HG03097 (cell line): ENCODE measurements around the gene USP24.

ENCODE experiments used
- ATAC-seq: cut with Tn5 transposase; IDR thresholded peaks from one replicate; pipeline ENCODE4 v1.9.1; 2021; ENCODE audit not compliant: unreplicated experiment, low FRiP score

Gene USP24

DNA sequence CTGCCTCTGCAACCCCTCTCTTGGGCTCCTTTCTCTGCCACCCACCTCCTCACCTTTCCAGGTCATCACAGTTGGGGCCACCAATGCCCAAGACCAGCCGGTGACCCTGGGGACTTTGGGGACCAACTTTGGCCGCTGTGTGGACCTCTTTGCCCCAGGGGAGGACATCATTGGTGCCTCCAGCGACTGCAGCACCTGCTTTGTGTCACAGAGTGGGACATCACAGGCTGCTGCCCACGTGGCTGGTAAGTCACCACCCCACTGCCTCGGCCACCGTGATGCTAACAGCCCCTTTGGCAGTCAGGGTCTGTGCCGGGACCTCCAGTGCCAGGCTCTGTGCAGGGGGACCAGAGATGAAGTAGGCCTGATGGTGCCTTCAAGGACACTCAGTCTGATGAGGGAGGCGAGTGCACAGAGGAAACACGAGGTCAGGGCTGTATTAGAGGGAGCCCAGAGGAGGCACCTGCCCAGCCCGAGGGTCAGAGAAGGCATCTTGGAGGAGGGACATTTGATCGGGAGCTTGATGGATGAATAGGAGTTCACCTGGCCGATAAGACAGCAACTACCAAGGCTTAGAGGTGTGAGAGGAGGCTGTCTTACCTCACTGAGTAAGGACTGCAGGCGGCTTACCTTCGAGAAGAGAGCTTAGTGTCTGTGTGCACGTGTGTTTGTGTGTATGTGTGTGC is 157.8 kb downstream of the USP24 start:
- ATAC-seq = no peak

DNA sequence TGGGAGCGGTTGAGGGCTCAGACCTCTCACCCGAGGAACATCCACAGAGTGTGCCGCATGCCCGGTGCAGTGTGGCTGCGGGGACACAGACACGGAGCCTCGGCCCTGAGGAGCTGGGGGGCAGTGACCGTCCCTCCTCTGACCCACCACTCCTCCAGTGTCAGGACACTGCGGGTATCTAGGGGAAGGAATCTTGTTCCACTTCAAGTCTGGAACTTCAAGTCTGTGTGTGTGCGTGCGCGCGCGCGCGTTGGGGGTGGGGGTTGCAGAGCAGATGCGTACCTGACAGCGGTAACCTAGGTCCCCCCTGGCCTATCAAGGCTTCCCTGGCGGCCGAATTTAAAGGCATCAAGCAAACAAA is 158.6 kb downstream of the USP24 start:
- no peak for ATAC-seq

DNA sequence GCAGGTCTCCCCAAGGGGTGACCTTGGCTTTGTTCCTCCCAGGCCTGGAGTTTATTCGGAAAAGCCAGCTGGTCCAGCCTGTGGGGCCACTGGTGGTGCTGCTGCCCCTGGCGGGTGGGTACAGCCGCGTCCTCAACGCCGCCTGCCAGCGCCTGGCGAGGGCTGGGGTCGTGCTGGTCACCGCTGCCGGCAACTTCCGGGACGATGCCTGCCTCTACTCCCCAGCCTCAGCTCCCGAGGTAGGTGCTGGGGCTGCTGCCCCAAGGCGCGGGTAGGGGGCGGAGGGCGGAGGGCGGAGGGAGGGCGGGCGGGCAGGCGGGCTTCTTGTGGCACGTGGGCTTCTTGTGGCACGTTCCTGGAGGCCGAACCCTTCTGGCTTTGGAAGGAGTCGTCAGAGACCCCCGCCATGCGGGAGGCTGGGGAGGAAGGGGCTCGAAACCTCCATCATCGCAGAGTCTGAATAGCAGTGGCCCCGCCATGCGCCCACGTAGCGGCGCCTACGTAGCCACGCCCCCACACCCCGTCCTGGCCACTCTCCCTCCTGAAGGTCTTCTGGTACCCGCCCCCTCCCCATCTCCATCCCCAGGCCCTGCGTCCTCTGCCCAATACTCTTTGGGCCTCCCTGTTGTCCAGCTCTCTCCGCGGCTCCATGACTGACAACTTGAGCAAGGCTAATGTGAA is 159.1 kb downstream of the USP24 start:
- ATAC-seq = no peak

DNA sequence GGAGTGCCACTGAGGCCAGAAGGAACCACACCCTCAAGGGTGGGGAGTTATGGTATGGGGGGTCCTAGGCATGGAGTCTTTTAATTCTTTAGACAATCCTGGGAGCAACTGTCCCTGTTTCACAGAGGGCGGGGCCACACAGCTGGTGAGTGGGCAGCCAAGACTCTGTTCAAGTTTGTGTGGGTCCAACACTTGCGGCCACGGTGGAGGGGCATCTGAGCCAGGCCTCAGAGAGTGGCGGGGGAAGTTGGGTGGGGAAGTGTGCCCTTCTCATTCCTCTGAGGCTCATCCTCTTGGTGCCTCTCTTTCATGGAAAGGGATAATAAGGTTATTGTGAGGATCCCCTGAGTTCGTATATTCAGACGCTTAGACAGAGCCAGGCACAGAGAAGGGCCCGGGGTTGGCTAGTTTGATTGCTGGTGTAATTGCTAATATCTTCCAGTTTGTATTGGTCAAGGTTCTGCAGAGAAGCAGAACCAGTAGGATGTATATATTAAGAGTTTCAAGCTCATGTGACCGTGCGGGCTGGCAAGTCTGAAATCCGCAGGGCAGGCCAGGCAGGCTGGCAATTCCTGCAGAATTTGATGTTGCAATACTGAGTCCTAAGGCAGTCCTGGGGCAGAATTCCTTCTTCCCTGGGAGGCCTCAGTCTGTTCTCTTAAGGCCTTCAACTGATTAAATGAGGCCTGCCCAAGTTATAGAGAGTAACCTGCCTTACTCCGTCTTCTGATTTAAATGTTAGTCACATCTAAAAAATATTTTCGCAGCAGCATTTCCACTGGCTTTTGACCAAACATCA is 159.9 kb downstream of the USP24 start:
- no peak for ATAC-seq

DNA sequence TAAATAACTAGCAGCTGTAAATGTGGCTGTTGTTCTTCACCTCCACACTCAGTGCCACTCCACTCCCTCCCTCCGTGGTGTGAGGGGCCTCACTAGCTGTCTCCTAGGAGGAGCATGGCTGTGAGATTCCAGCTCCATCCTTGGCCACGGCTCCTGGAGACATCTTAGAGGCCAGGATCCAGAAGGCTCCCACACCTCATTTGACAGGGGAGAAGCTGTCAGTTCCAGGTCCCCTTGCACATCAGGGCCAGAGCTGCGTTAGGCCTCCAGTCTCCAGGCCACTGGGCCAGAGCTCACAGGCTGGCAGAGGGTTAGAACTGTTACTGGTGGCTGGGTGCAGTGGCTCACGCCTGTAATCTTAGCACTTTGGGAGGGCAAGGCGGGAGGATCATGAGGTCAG is 160.8 kb downstream of the USP24 start:
- ATAC-seq = no peak

DNA sequence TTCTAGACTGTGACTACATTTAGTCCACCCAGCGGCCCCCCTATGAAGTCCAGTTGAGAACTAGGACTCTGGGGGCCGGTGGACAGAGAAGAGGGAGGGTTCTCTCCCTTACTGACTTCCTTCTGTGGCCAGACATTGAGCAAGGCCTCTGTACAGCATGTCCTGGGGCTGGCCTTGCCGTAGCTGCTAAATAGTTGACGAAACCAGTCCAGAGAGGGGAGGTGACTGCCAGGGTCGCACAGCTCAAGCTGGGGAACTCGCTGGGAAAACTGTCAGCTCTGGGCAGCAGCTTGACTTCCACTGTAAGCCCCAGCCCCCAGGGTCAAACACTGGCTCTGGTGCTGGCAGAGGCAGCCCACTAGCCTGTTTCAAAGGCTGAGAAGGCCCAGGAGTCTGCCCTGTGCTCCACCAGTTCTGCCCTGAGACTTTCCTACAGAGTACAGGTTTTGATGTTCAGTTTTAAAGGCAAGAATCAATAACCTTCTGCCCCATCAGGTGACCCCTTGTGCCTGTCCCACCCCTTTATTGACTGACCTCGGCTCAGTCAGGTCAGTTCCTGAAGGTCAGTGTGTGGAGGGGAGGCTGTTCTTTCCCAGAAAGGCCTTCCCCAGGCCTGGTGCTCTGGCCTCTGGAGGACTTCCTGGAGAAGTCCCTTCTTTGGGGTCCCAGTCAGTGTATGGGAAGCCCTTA is 161.8 kb downstream of the USP24 start:
- ATAC-seq = no peak

DNA sequence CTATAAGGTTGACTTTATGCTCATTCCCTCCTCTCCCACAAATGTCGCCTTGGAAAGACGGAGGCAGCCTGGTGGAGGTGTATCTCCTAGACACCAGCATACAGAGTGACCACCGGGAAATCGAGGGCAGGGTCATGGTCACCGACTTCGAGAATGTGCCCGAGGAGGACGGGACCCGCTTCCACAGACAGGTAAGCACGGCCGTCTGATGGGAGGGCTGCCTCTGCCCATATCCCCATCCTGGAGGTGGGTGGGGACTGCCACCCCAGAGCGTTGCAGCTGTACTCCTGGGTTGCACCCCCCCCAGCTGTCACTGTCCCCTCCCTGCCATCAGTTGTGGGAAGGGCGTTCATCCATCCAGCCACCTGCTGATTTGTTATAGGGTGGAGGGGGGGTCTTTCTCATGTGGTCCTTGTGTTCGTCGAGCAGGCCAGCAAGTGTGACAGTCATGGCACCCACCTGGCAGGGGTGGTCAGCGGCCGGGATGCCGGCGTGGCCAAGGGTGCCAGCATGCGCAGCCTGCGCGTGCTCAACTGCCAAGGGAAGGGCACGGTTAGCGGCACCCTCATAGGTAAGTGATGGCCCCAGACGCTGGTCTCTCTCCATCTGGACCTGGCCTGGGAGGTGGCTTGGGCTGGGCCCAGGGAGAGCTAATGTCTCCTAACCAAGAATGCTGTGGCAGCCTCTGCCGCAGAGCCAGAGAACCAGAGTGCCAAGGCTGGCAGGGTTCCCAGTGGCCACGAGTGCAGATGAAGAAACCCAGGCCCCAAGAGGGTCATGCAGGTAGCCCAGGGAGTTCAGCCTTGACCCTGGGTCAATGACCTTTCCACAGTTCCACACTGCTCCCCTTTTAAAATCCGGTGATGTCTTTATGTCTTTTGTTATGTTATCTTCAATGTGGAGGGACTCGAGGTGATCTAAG is 162.7 kb downstream of the USP24 start:
- no peak for ATAC-seq

DNA sequence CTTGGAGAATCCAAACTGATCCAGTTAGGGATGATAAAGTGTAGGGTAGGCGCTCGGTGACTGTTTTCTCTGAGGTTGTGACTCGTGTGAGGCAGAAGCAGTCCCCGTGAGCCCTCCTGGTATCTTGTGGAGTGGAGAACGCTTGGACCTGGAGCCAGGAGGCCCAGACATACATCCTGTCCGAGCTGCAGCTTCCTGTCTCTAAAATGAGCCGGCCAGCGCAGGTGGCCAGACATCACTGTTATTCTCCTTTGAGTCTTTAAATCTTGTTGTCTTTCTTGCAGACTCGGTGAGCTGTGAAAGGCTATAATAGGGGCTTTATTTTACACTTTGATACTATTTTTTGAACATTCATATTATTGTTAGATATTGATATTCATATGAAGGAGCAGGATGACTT is 163.5 kb downstream of the USP24 start:
- ATAC-seq = no peak

DNA sequence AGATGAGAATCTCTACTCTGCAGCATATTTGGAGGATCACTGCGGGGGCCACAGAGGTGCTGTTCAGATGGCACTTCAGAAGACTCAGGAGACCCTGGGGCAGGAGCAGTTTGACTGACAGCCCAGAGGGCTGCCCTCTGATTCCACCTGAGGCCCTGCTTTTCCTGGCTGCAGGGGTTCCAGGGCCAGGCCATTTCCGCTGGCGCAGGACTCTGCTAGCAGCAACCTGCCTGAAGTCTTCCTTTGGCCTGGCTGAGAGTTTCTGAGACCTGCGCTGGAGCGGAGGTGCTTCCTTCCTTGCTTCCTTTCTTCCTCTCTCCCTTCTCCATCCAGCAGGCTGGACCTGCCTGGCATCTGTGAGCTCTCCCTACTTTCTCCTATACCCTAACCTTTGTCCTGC is 164.0 kb downstream of the USP24 start:
- ATAC-seq = no peak

DNA sequence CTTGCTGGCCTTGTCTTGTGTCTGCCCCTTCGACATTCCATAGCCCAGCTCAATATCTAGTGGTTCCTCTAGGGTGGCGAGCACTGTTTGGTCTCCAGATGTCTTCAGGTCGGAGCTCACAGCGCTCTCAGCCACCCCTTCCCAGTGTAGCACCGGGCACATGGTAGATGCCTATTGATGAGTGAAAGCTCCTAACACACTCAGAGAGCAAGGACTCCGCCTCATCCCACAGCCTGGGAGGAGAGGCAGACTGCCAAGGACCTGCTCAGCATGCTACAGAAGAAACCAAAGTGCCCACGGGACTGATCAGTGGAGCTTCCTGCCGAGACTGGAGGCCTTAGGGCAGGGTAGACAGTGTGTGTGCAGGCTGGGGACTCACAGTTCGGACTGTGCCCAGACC is 164.9 kb downstream of the USP24 start:
- no peak for ATAC-seq

DNA sequence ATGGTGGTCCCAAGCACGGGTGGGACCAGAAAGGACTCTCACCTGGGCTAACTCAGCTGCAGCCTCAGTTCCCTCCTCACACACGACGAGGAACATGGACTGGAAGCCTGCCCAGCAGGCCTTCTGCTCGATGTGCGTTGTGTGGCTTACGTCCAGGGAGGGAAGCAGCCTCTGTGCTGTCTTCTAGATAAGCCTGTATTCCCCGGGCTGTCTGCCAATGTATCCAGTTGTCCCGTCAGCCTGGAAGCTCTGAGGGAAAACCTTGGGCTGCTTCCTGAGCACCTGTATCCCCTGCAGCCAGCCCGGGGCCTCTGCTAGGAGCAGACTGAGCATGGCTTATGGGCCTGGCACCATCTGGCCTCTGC is 165.3 kb downstream of the USP24 start:
- ATAC-seq = no peak

DNA sequence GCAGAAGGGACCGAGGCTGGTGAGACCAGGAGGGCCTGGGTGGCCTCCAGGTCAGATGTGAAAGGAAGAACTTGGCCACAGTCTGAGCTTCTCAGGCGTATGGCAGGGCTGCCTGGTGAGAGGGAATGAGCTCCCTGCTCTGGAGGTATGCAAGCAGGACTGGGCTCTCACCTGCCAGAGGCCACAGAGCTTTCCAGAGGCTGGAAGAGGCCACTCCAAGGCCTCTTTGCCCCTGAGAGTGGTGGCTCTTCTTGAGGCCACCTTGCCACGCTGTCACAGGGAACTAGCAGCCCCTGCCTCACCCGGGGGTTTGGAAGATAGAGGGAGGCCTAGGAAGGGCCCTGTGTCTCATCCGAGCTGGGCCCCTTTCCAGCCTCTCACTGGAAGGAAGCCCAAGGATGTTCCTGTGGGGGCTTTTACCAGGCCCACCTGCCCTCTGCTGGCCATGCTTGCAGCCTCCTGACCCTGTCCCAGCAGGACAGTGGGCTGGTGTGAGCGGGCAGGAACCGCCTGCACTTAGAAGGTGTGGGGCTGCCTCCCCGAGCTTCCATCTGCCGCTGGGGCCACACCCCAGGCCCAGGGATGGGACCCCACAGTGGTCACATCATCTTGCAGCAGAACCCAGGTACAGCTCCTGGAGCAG is 165.8 kb downstream of the USP24 start:
- ATAC-seq = no peak

DNA sequence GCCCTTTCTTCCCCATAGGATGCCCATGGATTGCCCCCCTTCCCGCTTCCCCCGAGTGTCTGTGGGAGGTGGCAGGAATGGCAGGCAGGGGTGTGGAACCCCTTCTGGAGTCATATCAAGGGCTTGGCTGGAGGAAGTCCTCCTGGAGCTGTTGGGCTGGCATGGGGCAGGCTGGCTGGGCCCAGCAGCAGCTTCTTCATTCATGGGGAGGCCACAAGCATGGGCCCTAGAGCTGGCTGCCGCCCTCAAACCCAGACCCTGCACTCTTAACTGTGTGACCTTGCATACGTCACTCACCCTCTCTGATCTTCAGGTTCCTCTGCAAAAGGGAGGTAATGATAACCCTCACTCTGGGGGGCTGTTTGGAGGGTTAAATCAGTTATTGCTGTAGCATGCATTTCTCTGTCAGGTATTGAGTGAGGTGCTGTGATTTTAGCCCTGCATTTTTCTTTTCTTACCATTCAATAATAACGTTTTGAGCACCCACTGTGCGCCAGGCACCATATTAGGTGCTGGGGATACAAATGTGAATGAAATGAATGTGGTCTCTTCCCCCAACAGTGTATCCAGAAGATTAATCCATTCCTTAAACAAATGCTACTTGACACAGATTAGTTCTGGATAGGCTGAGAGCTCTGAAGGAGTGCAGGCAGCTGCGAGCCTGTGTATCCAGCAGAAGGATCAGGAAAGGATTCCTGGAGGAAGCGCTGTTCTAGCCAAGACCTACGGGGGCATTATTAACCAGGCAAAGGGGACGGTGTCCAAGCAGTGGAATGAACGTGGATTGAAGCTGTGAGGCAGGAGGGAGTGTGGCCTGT is 166.5 kb downstream of the USP24 start:
- no peak for ATAC-seq

DNA sequence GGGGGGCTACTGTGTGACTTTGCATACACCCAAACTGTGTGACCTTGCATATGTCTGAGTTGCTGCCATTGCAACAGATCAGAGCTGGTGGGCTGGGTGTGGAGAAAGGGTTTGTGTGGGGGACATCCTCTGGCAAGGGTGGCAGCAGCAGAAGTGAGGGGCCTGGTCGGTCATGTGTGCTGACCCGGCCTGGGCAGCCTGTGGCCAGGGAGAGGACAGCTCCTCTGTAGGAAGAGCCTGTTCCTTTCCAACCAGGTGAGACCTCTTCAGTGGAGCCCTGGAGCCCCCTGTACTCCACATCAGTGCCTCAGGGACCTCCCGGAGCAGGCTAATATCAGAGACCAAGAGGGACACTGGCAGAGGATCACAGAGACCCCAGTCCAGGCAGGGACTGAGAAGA is 167.6 kb downstream of the USP24 start:
- ATAC-seq = no peak

DNA sequence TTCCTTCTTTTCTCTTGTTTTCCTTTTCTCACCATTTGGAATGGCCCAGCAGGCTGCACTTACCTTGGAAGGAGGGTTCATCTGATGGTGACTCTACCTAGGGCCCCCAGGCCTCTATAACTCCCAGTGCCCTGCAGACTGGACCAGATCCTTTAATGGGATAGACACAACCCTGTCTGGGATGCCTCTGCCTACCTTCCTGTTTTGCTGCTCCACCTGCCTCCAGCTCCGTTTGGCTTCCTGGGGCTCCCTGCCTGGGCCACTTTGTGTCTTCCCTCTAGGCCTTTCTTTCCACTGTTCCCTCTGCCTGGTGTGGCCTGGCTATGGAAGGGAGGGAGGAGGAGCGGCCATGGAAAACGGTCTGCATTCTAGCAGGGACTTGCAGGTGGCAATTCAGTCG is 168.3 kb downstream of the USP24 start:
- no peak for ATAC-seq

DNA sequence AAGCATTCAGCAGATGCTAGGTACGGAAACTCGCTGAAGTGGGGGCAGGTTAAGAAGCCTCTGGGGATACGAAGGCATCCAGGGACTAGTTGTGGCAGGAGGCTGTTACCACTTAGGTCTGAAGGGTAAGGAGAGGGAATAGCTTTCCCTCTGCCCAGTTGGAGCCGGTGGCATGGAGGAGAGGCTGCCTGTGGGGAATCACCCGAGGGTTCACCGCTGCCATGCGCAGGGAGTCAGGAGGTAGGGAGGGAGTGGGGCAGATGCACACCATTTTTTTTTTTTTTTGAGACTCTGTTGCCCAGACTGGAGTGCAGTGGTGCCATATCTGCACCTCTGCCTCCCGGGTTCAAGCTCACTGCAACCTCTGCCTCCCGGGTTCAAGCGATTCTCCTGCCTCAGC is 169.7 kb downstream of the USP24 start:
- no peak for ATAC-seq

DNA sequence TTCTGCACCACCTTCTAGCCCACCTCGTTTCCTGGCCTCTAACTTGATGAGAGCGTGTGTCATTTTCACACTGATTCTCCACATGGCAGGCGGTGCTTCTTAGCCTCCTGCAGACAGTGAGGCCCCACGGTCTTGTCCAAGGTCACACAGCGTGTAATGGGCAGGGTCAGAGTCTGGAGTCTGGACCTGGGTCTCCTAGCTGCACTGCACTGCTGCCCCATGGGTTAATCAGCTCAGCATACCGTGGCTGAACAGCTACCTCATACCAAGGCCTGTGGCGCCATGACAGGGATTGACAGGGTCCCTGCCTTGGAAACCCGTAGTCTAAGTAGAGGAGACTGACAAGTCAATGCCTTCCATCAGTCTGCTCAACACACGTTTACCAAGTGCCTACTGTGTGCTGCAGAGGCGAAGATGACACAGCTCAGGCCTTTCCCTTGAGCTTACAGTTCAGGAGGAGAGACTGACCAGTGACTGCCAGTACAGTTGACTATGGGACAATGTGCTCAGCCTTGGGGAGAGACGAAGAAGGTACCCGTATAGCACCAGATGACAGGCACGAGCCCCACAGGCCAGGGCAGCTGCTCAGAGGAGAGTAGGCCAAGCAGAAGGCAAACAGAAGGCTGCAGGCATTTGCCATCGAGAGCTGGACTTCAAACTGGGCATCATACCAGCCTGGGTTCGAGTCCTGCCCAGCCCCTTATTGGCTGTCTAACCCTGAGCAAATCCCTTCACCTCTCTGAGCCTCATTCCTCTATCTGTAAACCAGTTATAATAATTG is 170.4 kb downstream of the USP24 start:
- no peak for ATAC-seq

DNA sequence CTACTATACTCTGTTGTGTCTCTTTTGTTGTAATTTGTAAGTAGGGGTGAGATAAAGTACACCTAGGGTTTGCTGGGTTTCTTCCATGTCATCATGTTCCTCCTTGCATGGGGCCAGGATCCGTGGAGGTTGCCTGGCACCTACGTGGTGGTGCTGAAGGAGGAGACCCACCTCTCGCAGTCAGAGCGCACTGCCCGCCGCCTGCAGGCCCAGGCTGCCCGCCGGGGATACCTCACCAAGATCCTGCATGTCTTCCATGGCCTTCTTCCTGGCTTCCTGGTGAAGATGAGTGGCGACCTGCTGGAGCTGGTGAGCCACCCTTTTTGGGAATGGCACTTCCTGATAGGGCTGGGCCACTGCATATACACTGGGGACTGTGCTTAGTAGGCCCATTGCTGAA is 171.4 kb downstream of the USP24 start:
- no peak for ATAC-seq
